ENCODE measurements around the gene ZNF296.

- TF ChIP-seq PRDM15 (CRISPR knock-in tag; IDR thresholded peaks at IDR 0.05) (no peak), CTCF (IDR thresholded peaks at IDR 0.05) (no peak), KAT7 (CRISPR knock-in tag; IDR thresholded peaks at IDR 0.05; ENCODE audit: borderline replicate concordance) (no peak), ZNF263 (CRISPR knock-in tag; IDR thresholded peaks at IDR 0.05; ENCODE audit: low read depth) (no peak), SMAD3 (CRISPR knock-in tag; IDR thresholded peaks at IDR 0.05; ENCODE audit: borderline replicate concordance) (no peak), HMGXB4 (CRISPR knock-in tag; IDR thresholded peaks at IDR 0.05) (no peak), ATF6 (CRISPR knock-in tag; IDR thresholded peaks at IDR 0.05) (no peak), E2F5 (CRISPR knock-in tag; IDR thresholded peaks at IDR 0.05) (no peak)
These were observed 2.2 kb upstream of the ZNF296 start for GRCh38 chr19:45078390-45079062.
